ENCODE results near the gene FTO.

DNA sequence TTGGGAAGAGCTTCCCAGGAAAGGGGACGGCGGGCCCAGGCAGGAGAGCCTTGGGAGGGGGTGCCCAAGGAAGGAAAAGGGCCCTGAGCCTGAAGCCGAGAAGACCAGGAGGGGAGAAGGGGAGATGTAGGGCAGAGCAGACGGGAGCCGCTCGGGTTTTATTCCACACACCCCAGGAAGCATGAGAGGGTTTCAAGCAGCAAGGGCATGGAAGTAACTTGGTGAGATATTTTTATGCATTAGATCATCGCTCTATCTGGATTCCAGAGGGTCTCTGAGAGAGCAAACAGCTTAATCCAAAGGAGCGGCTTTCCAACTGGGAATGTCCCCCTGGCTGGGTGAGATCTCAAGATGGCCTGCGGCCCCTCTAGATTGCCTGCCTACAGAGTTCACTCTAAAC, 411.6 kb downstream of the FTO start:
- TF ChIP-seq GATA2 (IDR thresholded peaks at IDR 0.05; ENCODE audit: low read depth, low read length), result no peak
- no peak for TF ChIP-seq GATA3 (IDR thresholded peaks at IDR 0.05; ENCODE audit: low read depth, low read length)
